PC-3 (cell line): ENCODE results near the gene GUCY2D. TPM values are rescaled to one million over a fixed set of nuclear protein-coding genes. Genes with fewer than 3 reads are reported as not detected.

Source experiments
- ATAC-seq: fragments of 200-7000 bp; cut with Tn5 transposase; 2 replicates; pipeline ENCODE4 v1.9.1; 2020; ENCODE audit warnings: mild to moderate bottlenecking, moderate library complexity
- BruUV-seq: library from RNA; stranded (reverse); fragments of 400-500 nt; replicated peaks from 2 replicates; lab custom pipeline; 2021; lab: Mats Ljungman, UMichigan
- CTCF ChIA-PET: fragments of 300-600 bp; sonication (Branson Sonifier 250); formaldehyde crosslinking; loops from one replicate; lab custom pipeline; 2022; ENCODE audit warnings: antibody characterized with exemption; lab: Charles Lee
- POLR2A ChIA-PET: fragments of 300-600 bp; sonication (Branson Sonifier 250); formaldehyde crosslinking; loops from one replicate; lab custom pipeline; 2022; ENCODE audit warnings: antibody characterized with exemption; ENCODE audit not compliant: unreplicated experiment; lab: Charles Lee
- DNase-seq: peaks from one replicate; pipeline ENCODE4 v3.0.0-alpha.2; 2015
- H2AFZ ChIP-seq: fragments of 300-600 bp; sonication (generic); 2 replicates; pipeline ENCODE4 v1.6.0; 2016; ENCODE audit warnings: antibody characterized with exemption, low read length
- H3F3A ChIP-seq: fragments of 300-600 bp; sonication (generic); one replicate; pipeline ENCODE4 v1.6.0; 2017; ENCODE audit warnings: antibody characterized with exemption, low read length, control low read depth, mild to moderate bottlenecking; ENCODE audit not compliant: unreplicated experiment
- H3K27ac ChIP-seq: fragments of 300-600 bp; sonication (generic); 2 replicates; pipeline ENCODE4 v1.5.1; 2016; ENCODE audit warnings: mild to moderate bottlenecking, low read length
- H3K27me3 ChIP-seq: fragments of 300-600 bp; sonication (generic); 2 replicates; pipeline ENCODE4 v1.6.1; 2016; ENCODE audit warnings: low read length, mixed read lengths
- H3K36me3 ChIP-seq: fragments of 300-600 bp; sonication (generic); 2 replicates; pipeline ENCODE4 v1.6.1; 2016; ENCODE audit warnings: low read depth, mixed run types, low read length, mixed read lengths
- H3K4me1 ChIP-seq: fragments of 300-600 bp; sonication (generic); 2 replicates; pipeline ENCODE4 v1.5.1; 2016; ENCODE audit warnings: low read length; ENCODE audit not compliant: insufficient read depth
- H3K4me2 ChIP-seq: fragments of 300-600 bp; sonication (generic); 2 replicates; pipeline ENCODE4 v1.6.0; 2016; ENCODE audit warnings: low read length
- H3K4me3 ChIP-seq: fragments of 300-600 bp; sonication (generic); 2 replicates; pipeline ENCODE4 v1.5.1; 2016; ENCODE audit warnings: mild to moderate bottlenecking, low read length, mixed read lengths
- H3K79me2 ChIP-seq: fragments of 300-600 bp; sonication (generic); 2 replicates; pipeline ENCODE4 v1.6.1; 2017; ENCODE audit warnings: low read length, mixed read lengths
- H3K9ac ChIP-seq: fragments of 300-600 bp; sonication (generic); 2 replicates; pipeline ENCODE4 v1.6.0; 2016; ENCODE audit warnings: mild to moderate bottlenecking, low read length
- H3K9me2 ChIP-seq: fragments of 300-600 bp; sonication (generic); replicated peaks from 2 replicates; pipeline ENCODE4 v1.6.1; 2016; ENCODE audit warnings: mixed run types, low read length, mixed read lengths
- H3K9me3 ChIP-seq: fragments of 300-600 bp; sonication (generic); 2 replicates; pipeline ENCODE4 v1.6.1; 2016; ENCODE audit warnings: low read length, mixed read lengths
- H4K20me1 ChIP-seq: fragments of 300-600 bp; sonication (generic); 2 replicates; pipeline ENCODE4 v1.6.1; 2016; ENCODE audit warnings: low read length, mixed read lengths
- EZH2 ChIP-seq: fragments of 300-600 bp; sonication (generic); IDR thresholded peaks from one replicate; pipeline ENCODE4 v1.6.1; 2017; ENCODE audit warnings: antibody characterized with exemption, mild to moderate bottlenecking, low read length; ENCODE audit not compliant: unreplicated experiment
- EZH2phosphoT487 ChIP-seq: fragments of 300-600 bp; sonication (generic); IDR thresholded peaks from 2 replicates; pipeline ENCODE4 v1.6.1; 2018; ENCODE audit warnings: mild to moderate bottlenecking, antibody characterized with exemption, low read length, borderline replicate concordance
- intact Hi-C: fragments of 100-400 bp; cut with micrococcal nuclease; formaldehyde crosslinking; loops from 2 replicates; pipeline ENCODE4 v1.9.0; 2023
- total RNA-seq: library from RNA; depleted of rRNA; stranded (reverse); fragments of >200 nt; gene quantifications from 2 replicates; pipeline ENCODE4 v1.2.3, GENCODE V29; 2014
- TF ChIP-seq, protein P1 (sequence below): fragments of 300-600 bp; sonication (generic); conservative IDR thresholded peaks from 2 replicates; pipeline ENCODE4 v1.5.1; 2017; ENCODE audit warnings: antibody characterized with exemption, low read depth, mild to moderate bottlenecking, low read length

Gene GUCY2D
- total RNA-seq, 1 experiment from 2014 or later: not detected

GRCh38 chr17:8053600-8053999 is 51.2 kb downstream of the GUCY2D start:
- no peak for DNase-seq
- BruUV-seq: no TSS peak
- H3F3A ChIP-seq: no peaks in the 10 kb centered on the region
- H3K9me2 ChIP-seq: no peaks in the 10 kb centered on the region
- POLR2A ChIA-PET: no interaction called here
- H3K4me2 ChIP-seq: no peak overlapping the region
- intact Hi-C loops: no loop called here
- no peak for TF ChIP-seq EZH2
- TF ChIP-seq EZH2phosphoT487: no peak
- TF ChIP-seq, protein P1, sequence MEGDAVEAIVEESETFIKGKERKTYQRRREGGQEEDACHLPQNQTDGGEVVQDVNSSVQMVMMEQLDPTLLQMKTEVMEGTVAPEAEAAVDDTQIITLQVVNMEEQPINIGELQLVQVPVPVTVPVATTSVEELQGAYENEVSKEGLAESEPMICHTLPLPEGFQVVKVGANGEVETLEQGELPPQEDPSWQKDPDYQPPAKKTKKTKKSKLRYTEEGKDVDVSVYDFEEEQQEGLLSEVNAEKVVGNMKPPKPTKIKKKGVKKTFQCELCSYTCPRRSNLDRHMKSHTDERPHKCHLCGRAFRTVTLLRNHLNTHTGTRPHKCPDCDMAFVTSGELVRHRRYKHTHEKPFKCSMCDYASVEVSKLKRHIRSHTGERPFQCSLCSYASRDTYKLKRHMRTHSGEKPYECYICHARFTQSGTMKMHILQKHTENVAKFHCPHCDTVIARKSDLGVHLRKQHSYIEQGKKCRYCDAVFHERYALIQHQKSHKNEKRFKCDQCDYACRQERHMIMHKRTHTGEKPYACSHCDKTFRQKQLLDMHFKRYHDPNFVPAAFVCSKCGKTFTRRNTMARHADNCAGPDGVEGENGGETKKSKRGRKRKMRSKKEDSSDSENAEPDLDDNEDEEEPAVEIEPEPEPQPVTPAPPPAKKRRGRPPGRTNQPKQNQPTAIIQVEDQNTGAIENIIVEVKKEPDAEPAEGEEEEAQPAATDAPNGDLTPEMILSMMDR: no peak
- no peaks in the 10 kb centered on the region for H3K27me3 ChIP-seq
- H3K4me1 ChIP-seq: peaks cover 26% of the 10 kb centered on the region
- no peaks in the 10 kb centered on the region for H3K9me3 ChIP-seq
- CTCF ChIA-PET: no interaction called here
- H3K4me3 ChIP-seq: no peak overlapping the region
- H3K9ac ChIP-seq: no peak overlapping the region
- H4K20me1 ChIP-seq: no peaks in the 10 kb centered on the region
- no peaks in the 10 kb centered on the region for H3K79me2 ChIP-seq
- H3K36me3 ChIP-seq: no peaks in the 10 kb centered on the region
- H3K27ac ChIP-seq: no peak overlapping the region
- no peak for ATAC-seq
- no peak overlapping the region for H2AFZ ChIP-seq

DNA sequence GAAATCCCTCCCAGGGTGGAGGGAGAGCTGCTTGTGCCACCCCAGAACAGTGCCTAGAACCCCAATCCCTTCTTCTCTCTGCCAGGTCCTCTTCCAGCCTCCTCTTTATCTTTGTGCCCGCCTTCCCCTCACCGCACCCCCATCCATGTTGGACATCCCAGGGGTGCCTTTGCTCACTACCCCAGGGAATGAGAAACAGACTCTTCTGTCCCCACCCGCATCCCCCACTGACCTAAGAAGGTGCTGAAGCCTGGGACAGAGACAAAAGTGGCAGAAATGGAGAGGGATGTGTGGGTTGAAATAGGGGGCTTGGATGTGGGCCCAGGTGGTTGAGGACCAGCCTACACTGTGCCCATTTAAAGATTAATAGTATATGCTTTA is 53.4 kb downstream of the GUCY2D start:
- ATAC-seq (no peak), DNase-seq (no peak)
- Histone ChIP-seq H2AFZ (no peak overlapping the region), H3K4me1 (peaks cover 39% of the 10 kb centered on the region), H3K9me3 (no peaks in the 10 kb centered on the region), H3K27ac (peak overlapping the region; percentile 97), H3K4me2 (peak overlapping the region; percentile 78), H3K36me3 (no peaks in the 10 kb centered on the region), H3K27me3 (no peaks in the 10 kb centered on the region), H3K9me2 (no peaks in the 10 kb centered on the region), H3K9ac (peak overlapping the region; percentile 57), H3K4me3 (peak overlapping the region; percentile 7; the same call in 1 of the 2 replicates), H4K20me1 (no peaks in the 10 kb centered on the region), H3K79me2 (no peaks in the 10 kb centered on the region), H3F3A (no peaks in the 10 kb centered on the region)
- no peak for TF ChIP-seq EZH2phosphoT487
- TF ChIP-seq, protein P1: no peak
- intact Hi-C loops: loop anchor here (2.0 to 5.0 kb wide), 2 partner anchors 67 to 124 kb away; partner anchors contain the start of genes CNTROB and TRAPPC1
- CTCF ChIA-PET: interaction anchor here (0.6 to 1.7 kb wide), 3 partner anchors 14 to 66 kb away, joined by 3 to 12 read pairs (median 10); no protein-coding TSS in a partner anchor
- POLR2A ChIA-PET: interaction anchor here (0.6 to 0.7 kb wide), 2 partner anchors 142 to 306 kb away, joined by 4 to 5 read pairs; no protein-coding TSS in a partner anchor
- BruUV-seq: no TSS peak
